Fibroblast of the conjunctiva (primary cell): ENCODE results near the gene RYR2.

Source experiments
- DNase-seq: peaks from one replicate; pipeline ENCODE4 v3.0.0-alpha.2; 2010; ENCODE audit warnings: low read depth

RYR2 gene

DNA sequence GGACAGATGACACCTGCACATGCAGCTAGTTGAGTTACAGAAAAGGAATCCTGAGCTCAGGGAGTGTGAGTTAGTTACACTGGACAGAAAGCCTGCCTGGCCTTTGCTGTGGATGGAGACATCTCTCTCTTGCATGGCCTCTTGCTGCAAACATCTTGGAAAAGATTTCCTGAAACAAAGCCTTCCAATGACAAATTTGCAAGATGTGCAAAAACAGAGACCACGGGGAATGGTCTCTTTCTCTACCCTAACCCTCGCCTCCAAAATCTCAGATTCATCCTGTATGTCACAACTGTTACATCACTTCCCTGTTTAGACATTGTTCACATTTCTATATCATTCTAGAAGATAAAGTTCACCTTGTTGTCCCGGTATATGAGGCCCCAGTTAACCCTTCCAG lies 415.6 kb downstream of the RYR2 start:
- DNase-seq: no peak

DNA sequence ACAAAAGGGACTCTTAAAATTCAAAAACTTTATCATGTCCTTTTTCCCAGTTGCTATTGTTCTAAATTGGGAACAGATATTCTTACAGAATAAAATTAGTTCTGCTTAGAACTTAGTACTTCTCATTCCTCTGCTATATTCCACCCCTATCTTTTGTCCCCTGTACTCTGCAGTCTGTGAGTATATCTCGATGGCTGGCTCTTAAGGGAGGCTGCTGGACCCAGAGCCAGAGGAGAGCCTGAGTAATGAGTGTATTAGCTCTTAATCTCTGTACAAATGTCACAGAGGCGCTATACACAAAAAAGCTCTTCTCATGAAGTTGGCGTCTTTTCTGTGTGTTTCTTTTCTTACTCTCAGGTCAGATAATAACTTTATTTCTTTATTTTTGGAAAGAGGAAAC lies 425.3 kb downstream of the RYR2 start:
- no peak for DNase-seq

DNA sequence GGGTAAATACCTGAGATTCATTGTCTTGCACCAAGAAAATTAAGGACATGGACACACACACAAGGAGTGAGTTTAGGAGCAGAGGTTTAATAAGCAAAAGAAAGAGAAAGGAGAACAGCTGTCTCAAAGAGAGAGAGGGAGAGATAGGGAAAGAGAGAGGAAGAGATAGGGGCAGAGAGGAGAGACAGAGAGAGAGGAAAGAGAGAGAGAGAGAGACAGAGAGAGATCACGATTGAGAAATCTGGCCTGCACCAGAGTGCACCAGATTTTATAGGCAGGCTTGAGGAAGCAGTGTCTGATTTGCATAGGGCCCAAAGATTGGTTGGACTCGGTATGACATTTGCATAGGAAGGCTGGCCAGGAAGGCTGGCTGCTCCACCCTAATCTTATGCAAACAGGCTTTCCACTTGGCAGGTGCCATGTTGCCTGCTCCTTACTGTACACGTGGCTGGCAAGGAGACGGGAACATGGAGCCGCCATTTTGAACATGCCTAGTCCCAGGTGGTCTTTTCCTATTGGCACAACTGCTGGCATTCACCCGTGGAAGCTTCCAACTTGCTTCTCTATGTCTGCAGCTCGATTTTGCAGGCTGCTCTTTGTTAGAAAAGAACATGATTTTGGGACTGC lies 428.8 kb downstream of the RYR2 start:
- DNase-seq: no peak

DNA sequence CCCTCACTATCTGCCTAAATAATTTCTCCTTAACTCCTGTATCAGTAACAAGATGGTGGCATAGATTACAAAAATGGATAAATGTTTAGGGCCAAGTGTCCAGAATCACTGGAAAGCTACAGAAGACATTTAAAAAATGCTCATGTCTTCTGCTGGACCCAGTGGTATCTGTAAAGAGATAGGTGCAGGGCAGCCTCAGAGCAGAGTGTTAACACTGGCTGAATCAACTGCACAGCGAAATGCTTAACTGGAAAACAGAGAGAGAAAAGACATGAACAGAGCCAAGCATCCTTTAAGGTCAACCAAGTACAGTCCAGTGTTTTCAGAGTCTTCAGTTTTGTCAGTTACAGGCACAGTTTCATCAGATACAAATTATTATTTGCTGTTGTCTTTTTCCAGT lies 429.4 kb downstream of the RYR2 start:
- DNase-seq: no peak

DNA sequence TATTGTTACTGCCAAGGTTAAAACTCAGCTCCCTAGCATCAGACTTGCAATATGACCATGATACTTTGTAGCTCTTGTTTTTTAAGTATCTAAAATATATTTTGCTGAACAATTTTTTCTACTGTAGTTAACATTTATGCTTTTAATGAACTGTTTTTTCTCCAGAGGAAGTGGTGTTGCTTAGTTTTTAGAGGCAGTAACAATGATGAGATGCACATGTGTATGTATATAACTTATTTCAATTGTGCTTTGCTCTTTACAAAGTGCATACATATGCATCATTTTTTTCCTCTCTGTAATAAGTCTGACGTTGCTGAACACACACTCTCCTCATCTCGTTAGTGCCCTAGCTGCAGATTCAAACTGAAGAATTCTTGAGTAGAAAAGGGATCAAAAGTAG lies 430.0 kb downstream of the RYR2 start:
- DNase-seq: no peak

DNA sequence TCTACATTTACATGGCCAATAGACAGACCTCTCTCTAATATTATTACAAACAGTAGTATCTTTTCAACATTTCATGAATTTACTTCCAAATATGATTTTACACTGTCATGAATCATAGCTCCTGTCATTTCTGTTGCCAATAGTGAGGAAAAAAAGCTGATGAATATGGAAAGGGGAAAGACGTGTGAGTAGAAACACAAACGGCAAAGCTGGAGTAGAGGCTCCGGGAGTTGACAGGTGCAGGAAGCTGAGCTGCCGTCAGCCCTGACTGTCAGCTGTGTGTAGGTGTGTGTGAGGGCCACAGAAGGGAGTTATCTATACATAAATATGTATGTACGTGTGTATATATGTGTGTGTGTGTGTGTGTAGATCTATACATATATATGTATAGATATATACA lies 431.9 kb downstream of the RYR2 start:
- DNase-seq: no peak

DNA sequence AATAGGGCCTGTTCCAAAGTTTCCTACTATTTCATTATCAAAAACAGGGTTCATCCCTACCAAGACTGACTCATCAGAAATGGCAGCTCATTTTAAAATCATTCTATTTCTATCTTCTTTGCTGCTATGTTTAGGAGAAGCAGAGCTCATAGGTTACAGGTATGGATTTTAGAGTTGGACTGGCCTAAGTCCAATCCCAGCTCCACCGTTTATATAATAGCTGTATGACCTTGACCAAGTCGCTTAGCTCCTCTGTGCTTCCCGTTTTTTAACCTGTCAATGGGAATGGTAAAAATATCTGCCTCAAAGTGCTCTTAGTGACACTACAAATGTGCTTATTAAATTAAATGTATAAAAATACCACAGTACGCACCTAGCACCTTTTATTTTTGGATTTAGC lies 436.1 kb downstream of the RYR2 start:
- no peak for DNase-seq

DNA sequence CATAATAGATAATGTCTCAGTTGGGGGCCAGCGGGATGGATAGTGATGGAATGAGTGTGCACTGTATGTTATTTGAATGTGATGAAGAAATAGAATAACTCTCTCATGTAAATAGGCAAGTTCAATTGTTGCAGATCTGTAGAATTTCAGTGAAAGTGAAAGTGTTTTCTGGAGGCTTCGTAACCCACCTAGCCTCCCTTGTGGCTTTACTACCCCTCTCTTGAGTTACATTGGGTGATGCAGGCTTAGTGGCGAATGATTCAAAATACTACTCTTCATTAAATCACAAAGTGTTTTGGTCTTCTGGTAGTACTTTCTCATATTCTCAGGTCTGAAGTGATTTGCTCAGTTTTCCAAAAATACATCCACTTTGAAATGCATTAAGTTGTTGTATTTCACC lies 436.9 kb downstream of the RYR2 start:
- no peak for DNase-seq

DNA sequence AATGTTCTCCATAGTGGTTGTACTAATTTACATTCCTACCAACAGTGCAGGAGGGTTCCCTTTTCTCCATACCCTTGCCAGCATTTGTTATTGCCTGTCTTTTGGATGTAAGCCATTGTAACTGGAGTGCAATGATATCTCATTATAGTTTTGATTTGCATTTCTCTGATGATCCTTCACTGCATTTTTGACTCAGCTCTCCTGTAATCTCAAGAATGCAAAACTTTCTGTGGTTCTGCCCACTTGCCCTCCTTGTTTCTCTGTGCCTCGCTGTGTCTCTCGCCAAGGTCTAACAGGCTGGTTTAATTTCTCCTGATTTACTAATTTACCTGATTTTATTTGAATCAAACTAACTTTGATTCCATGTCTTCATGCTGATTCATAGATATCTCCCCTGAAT lies 440.8 kb downstream of the RYR2 start:
- no peak for DNase-seq

DNA sequence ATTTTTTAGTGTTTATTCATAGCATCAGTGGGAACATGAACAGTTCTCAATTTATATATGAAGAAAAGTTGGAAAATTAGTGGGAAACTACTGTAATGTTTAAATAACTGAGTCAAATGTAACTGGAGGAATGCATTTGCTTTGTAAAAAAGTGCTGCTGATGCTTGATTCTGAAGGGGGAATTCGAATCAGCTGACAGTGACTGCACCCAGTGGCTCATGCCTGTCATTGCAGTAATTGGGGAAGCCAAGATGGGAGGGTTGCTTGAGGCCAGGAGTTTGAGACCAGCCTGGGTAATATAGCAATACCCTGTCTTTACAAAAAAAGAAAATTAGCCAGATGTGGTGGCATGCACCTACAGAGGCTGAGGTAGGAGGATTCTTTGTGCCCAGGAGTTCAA lies 450.4 kb downstream of the RYR2 start:
- DNase-seq: no peak

DNA sequence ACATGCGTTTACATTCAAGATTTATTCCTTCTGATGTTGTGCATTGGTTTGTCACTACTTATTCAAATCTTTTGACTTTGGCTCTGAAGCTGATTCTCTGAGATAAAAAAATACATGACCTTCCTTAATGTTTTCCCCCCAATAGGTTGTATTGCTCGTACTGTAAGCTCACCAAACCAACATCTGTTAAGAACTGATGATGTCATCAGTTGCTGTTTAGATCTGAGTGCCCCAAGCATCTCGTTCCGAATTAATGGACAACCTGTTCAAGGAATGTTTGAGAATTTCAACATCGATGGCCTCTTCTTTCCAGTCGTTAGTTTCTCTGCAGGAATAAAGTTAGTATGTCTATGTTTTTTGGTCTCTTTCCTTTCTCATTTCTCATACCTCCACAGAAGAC lies 458.6 kb downstream of the RYR2 start:
- no peak for DNase-seq

DNA sequence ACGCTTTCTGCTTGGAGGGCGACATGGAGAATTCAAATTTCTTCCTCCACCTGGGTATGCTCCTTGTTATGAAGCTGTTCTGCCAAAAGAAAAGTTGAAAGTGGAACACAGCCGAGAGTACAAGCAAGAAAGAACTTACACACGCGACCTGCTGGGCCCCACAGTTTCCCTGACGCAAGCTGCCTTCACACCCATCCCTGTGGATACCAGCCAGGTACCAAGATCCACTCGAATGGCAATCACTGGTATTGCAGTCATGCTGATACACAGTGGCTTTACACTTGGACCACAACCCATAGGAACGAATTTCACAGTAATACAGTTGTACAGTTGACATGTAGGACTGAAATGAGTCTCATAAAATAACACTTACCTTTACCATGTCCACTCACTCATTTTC lies 461.3 kb downstream of the RYR2 start:
- DNase-seq: no peak

DNA sequence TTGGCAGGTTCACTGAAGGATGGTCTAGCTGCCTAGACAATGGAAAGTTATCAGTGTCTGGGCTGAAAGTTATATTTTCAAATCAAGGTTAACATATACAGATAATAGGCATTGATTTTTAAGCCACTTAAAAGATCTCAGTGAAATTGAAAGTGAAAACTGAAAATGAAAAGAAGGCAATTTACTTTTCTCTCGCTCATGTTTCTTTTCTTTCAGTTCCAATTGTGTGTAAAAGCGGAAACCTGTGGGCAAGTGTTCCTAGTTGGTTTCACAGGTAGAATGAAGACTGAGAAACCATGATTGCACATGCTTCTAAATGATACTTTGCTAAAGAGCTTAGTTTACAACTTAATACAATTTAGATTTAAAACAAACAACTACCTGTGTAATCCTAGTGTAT lies 465.0 kb downstream of the RYR2 start:
- DNase-seq: no peak

DNA sequence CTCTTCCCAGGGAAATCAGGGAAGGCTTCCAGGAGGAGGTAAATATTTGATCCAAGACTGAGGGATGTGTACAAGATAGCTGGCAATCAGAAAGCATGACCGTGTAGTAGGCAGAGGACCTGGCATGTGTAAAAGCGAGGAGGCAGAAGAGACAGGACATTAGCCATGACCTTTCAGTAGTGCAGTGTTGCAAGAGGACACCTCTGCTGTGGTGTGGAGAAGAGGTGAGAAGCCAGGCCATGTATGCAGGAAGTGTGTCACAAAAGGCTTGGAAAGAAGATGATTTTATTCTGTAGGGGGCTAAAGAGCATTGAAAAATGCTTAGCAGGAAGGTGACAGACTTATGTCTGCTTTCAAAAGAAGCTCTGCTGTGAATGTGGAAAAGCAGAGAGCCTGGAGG lies 467.8 kb downstream of the RYR2 start:
- DNase-seq: no peak

DNA sequence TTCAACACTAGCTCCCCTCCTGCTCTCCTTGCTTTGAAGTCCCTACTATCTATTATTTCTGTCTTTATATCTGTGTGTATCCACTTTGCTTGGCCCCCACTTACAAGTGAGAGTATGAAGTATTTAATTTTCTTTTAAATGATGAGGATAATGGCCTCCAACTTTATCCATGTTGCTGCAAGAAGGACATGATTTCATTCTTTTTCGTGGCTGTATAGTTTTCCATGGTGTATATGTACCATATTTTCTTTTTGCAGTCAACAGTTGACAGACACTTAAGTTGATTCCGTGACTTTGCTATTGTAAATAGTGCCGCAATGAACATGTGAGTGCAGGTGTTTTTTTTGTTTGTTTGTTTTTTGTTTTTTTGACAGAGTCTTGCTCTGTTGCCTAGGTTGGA lies 483.1 kb downstream of the RYR2 start:
- DNase-seq: no peak

DNA sequence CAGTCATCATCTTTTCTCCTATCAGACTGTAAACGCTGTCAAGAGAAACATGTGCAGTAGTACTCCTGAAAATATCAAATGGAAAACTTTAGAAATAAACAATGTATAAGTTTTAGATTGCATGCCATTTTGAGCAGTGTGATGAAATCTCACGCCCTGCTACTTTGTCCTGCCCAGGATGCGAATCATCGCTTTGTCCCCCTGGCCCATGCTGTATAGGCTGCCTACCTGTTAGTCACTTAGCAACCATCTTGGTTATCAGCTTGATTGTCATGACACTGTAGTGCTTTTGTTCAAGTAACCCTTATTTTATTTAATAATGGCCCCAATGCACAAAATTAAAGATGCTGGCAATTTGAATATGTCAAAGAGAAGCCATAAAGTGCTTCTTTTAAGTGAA lies 485.8 kb downstream of the RYR2 start:
- no peak for DNase-seq

DNA sequence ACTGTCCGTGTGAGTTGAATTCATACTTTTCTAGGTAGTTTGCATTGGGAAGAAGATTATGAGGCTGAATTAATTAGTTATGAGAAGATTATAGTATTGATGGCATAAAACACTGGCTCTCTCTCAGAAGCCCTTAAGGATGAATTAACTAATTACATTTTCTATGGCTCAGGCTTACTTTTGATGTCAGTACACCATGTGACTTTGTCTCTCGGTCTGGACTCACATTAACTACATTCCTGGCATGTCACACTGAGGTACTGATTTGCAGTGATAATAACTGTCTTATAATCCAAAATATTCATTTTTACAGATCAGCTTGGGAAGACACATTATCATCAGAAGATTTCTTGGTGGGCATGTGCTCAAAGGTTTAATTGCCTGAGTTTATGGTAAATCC lies 486.6 kb downstream of the RYR2 start:
- DNase-seq: no peak

DNA sequence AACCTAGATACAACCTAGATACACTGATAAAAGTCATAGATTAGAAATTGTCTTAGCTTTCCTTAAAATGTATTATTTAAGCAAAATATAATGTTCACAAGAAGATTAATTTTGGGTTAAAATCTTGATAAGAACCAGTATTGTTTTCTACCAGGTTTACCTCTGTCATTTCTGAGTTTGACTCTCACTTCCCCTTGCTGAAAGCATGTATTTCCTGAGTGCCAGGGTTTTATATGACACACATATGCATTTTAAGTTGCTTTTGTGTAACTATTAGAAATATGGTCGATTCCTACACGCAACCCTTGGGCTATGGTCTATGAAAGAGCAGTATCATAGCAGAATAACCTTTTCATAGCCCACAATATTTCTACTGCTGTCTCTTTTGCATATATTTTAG lies 497.1 kb downstream of the RYR2 start:
- DNase-seq: no peak

DNA sequence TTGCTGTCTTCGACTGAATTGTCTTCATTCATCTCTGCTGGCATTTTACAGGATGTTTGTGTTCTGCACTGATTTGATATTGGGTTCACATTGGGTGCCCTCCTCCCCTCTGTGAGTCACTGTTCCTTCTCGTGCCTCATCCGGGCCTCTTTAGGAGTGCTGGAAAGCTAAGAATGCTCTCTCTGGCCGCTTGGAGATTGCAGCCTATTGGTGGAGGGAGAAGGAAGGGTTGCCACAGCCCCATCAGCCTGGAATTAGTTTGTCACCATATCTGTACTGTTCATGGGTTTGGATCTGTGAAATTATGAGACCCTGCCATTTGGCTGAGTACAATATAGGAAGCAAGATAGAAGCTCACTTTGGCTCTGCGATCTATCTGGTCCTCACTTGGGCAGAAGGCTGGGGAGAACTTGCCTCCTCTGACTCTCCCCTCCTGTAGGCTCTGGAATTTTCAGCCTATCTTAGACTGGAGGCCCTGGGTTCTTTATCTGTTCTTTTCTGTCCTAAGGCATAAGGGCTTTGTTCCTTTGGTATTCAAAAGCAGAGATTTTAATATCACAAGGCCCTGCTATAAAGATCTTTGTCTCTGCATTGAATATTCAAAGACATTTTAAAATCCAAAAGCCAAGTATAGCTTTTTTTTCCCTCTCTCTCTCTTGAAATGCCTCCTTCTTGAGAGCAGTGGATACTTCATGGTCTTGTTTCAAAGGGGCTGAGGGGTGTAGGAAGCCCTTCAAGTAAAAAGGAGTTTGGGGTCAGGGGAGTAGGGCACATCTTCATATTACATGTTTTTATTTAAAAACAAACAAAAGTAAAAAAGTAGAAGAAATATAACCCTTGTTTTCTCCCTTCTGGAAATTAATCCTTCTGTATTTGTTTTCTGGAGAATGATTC lies 500.8 kb downstream of the RYR2 start:
- no peak for DNase-seq

DNA sequence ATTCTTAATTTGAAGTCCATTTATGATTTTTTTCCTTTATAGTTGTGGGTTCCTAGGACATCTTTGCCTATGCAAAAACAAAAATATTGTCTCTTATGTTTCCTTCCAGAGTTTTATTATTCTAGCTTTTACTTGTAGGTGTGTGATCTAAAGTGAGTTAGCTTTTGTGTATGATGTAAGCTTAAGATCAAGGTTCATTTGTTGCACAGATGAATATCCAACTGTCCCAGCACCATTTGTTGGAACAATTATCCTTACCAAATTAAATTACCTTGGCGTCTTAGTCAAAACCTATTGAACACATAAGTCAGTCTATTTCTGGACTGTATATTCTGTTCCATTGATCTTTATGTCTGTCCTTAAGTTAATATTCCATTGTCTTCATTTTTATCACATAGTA lies 511.1 kb downstream of the RYR2 start:
- DNase-seq: no peak

DNA sequence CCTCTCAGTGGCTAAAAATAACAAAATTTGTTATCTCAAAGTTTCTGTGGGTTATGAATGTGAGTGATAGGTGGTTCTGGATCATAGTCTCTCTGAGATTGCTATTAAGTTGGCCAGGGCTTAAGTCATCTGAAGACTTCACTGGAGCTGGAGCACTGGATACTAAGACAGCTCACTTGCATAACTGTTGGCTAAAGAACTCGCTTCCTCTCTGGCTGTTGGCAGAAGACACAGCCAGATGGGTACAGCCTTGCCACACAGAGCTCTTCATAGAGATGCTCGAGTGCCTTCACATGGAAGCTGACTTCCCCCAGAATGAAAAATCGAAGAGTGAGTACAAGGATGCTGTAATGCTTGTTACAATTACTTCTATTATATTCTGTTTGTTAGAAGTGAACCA lies 514.9 kb downstream of the RYR2 start:
- no peak for DNase-seq

DNA sequence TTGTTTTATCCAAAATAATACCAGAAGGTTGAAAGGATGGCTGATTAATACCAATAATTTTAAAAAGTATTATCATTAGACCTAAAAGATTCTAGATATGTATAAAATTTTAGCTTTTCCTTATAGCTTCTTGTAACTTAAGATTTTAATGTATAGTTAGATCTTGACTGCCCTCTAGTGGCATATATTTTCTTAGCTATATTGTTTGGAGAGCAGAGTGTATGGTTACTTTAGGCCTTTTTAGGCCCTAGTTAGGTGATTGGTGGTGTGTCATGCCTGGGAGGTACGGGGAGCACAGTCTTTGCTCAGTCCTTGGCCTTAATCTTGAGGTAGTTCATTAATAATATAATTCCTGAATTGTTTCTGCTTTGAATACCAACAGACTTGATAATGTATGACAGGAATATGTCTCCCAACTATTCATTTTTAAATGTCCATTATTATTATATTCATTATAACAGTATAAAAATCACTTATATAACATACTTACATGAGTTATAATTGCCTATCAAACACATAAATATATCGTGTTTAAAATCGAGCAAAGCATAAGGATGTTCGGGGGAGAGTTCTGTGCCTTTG lies 520.3 kb downstream of the RYR2 start:
- DNase-seq: peak; percentile 35

DNA sequence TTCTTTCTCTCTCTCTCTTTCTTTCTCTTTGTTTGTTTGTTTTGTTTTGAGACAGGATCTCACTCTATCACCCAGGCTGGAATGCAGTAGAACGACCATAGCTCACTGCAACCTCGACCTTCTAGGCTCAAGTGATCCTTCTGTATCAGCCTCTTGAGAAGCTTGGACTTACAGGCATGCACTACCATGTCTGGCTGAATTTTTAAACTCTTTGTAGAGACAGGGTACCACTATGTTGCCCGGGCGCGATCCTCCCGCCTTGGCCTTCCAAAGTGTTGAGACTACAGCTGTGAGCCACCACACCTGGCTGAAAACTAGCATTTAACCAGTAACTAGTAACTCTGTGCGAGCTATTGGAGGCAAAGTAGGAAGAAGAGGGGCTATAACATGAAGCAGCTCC lies 523.3 kb downstream of the RYR2 start:
- no peak for DNase-seq

DNA sequence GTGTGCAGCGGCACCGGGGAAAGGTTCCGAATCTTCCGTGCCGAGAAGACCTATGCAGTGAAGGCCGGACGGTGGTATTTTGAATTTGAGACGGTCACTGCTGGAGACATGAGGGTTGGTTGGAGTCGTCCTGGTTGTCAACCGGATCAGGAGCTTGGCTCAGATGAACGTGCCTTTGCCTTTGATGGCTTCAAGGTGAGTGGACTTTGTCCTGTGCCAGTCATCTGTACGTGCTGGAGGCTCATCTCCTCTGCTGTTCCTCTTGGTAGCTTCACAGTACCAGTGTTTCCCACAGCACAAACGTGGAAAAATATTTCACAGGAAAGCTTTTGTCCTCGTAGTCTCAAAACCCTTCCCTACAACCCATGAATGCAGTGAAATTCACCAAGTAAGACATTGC lies 524.6 kb downstream of the RYR2 start:
- no peak for DNase-seq
